Sigmoid colon (tissue), 4 donors: ENCODE results near the gene SLC1A2.

Experiments
- EP300 ChIP-seq, 4 donors: sonication (generic); formaldehyde crosslinking; IDR thresholded peaks; one replicate each; pipeline ENCODE4 v1.6.1; 2017; ENCODE audit warnings: antibody characterized with exemption in 4 of 4
- TF ChIP-seq, protein P1 (sequence below), 4 experiments: fragments of 450-650 bp in 3 of 4; fragments of 200-600 bp in 1 of 4; IDR thresholded peaks; one replicate each; pipeline ENCODE4 v1.5.1; 2016 to 2019; ENCODE audit warnings: antibody characterized with exemption in 4 of 4, mild to moderate bottlenecking in 3 of 4, moderate library complexity in 2 of 4

DNA sequence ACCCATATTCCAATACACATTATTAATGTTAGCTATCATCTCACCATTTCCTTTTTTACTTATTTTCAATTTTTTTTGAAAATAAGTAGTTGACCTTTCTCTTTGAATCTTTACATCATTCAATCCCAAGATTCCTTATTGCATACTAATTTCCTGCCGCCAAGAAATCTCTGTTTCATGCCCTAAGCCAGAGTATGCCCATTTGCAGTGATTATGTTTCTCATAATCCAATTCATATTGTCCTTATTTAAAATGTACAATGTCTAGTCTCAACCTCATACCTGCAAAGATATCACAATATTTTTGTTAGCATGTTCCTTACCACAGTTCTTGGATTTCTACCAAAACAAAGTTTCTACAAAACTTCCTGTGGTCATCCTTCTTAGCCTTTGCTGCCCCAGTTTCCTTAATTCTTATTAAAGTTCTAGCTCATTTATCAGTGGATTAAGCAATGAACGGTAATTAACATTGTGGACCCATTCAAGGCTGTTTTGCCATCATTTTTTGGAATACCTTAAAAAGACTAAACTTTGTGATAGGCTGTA lies 205.1 kb downstream of the SLC1A2 start:
- TF ChIP-seq, protein P1, sequence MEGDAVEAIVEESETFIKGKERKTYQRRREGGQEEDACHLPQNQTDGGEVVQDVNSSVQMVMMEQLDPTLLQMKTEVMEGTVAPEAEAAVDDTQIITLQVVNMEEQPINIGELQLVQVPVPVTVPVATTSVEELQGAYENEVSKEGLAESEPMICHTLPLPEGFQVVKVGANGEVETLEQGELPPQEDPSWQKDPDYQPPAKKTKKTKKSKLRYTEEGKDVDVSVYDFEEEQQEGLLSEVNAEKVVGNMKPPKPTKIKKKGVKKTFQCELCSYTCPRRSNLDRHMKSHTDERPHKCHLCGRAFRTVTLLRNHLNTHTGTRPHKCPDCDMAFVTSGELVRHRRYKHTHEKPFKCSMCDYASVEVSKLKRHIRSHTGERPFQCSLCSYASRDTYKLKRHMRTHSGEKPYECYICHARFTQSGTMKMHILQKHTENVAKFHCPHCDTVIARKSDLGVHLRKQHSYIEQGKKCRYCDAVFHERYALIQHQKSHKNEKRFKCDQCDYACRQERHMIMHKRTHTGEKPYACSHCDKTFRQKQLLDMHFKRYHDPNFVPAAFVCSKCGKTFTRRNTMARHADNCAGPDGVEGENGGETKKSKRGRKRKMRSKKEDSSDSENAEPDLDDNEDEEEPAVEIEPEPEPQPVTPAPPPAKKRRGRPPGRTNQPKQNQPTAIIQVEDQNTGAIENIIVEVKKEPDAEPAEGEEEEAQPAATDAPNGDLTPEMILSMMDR (IDR thresholded peaks at IDR 0.05): no peak
- no peak for TF ChIP-seq EP300 (IDR thresholded peaks at IDR 0.05)
